Left lobe of liver (tissue), 1 donor: Measurements from ENCODE around the gene FARSB. TPM values are rescaled to one million over a fixed set of nuclear protein-coding genes. Genes with fewer than 3 reads are reported as not detected.

Experiments
- total RNA-seq: library from RNA; stranded (reverse); gene quantifications from one replicate; pipeline ENCODE4 v1.2.1, GENCODE V29; 2021
- donor health status: DM: no; HTN: yes; CAD: no.

Gene FARSB
- total RNA-seq, 1 donor from 2014 or later, result 5.6 TPM

Other genes with a start within 250 kb of the FARSB start
- gene SGPP2, start 231.5 kb downstream of the FARSB start, total RNA-seq, result 0.23 TPM
- gene MOGAT1, start 15.6 kb upstream of the FARSB start, total RNA-seq, result 10.2 TPM
- 41.5 TPM for gene ACSL3, start 204.9 kb upstream of the FARSB start, total RNA-seq